ENCODE measurements around the gene AAK1.

DNA sequence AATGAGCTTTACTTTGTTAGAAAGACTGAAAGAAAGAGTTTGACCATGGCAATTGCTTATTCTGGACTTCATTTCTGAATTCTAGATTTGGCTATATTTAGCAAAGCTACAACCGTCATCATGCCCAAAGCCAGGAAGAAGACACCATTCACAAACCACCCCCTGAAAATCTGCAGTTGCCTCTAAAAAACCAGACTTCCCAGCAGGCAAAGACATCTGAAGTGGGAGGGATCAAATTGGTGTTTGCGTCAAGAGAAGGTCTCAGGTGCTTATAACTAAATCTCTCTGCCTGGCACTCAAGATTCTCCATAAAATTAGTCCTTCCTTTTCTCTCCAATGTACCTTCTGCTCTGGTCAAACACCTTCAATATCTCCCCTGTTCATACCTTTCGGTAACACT lies 5.6 kb downstream of the AAK1 start:
- TF ChIP-seq, protein P1, sequence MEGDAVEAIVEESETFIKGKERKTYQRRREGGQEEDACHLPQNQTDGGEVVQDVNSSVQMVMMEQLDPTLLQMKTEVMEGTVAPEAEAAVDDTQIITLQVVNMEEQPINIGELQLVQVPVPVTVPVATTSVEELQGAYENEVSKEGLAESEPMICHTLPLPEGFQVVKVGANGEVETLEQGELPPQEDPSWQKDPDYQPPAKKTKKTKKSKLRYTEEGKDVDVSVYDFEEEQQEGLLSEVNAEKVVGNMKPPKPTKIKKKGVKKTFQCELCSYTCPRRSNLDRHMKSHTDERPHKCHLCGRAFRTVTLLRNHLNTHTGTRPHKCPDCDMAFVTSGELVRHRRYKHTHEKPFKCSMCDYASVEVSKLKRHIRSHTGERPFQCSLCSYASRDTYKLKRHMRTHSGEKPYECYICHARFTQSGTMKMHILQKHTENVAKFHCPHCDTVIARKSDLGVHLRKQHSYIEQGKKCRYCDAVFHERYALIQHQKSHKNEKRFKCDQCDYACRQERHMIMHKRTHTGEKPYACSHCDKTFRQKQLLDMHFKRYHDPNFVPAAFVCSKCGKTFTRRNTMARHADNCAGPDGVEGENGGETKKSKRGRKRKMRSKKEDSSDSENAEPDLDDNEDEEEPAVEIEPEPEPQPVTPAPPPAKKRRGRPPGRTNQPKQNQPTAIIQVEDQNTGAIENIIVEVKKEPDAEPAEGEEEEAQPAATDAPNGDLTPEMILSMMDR (optimal IDR thresholded peaks at IDR 0.05 in 1 of 3, IDR thresholded peaks at IDR 0.05 in 1 of 3, conservative IDR thresholded peaks at IDR 0.05 in 1 of 3; ENCODE audit: extremely low read depth in 1 of 3, insufficient read depth in 2 of 3, low read length in 3 of 3): no peak
- TF ChIP-seq EZH2 (IDR thresholded peaks at IDR 0.05; ENCODE audit: low read length): no peak

Measured in keratinocyte (primary cell).